GM18868 (cell line): ENCODE results near the gene ADAP1.
"Not testable (repeated sequence)": the region's sequence is repeated elsewhere in the genome, so short reads cannot be mapped to it uniquely, and the experiment has no call there.

Experiments
- ATAC-seq: cut with Tn5 transposase; IDR thresholded peaks from one replicate; pipeline ENCODE4 v1.9.1; 2021; ENCODE audit warnings: mild to moderate bottlenecking, moderate library complexity; ENCODE audit not compliant: unreplicated experiment

Gene ADAP1

DNA sequence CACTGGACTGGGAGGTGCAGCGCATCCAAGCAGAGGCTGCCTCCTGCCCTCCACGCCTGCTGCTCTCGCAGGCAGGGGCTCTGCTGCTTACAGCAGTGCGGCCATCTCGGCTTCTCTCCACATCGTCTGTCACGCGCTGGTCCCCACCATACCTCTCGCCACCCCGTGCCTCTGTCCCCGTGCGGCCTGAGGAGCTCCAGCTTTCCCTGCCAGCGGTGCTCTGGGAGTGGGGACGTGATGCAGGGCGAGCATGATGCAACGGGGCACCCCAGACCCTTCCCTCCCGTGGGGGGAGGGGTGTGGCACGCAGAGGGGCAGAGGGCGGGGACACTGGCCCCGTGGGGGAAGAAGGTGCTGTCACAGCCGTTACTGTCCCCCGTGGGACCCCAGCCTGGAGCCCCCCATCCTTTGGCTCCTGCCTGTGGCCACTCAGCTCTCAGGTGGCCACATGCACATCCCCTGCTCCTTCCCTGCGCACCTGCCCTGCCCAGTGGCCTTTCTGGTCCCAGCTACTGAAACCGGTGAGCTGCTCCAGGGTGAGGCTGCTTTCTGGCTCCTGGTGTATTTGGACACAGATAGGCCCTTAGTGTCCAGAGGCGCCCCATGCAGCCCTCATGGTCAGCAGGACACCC, 69.1 kb downstream of the ADAP1 start:
- ATAC-seq, result no peak

DNA sequence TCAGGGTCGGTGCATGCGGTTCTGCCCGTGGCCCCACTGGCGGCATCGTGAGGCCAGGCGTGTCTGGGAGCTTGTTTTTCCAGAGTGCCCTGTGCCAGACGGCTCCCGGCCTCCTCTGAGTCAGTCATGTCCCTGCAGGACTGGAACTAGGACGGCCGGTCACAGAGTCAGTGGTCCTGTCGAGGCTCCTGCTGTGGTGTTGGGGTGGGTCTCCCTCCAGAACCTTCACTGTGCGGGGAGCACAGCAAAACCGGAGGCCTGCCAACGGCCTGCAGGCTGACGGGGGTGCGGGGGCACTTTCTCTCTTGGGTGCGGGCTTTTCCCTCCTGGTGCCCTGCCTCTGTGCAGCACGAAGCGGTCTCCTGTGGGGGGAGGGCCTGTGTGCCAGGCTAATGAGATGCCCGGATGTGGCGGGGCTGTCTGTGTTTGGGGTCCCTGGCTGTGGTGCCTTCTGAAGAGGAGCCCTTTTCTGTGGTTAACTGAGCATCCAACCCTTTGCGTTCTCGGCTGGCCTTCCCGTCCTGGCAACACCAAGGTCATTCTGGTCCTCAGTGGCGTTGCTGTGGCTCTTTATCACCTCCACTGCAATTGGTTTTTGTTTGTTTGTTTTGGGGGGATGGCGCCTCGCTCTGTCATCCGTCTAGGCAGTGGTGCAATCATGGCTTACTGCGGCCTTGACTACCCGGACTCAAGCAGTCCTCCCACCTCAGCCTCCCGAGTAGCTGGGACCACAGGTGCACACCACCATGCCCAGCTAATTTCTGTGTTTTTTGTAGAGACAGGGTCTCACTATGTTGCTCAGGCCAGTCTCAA, 70.1 kb downstream of the ADAP1 start:
- no peak for ATAC-seq

DNA sequence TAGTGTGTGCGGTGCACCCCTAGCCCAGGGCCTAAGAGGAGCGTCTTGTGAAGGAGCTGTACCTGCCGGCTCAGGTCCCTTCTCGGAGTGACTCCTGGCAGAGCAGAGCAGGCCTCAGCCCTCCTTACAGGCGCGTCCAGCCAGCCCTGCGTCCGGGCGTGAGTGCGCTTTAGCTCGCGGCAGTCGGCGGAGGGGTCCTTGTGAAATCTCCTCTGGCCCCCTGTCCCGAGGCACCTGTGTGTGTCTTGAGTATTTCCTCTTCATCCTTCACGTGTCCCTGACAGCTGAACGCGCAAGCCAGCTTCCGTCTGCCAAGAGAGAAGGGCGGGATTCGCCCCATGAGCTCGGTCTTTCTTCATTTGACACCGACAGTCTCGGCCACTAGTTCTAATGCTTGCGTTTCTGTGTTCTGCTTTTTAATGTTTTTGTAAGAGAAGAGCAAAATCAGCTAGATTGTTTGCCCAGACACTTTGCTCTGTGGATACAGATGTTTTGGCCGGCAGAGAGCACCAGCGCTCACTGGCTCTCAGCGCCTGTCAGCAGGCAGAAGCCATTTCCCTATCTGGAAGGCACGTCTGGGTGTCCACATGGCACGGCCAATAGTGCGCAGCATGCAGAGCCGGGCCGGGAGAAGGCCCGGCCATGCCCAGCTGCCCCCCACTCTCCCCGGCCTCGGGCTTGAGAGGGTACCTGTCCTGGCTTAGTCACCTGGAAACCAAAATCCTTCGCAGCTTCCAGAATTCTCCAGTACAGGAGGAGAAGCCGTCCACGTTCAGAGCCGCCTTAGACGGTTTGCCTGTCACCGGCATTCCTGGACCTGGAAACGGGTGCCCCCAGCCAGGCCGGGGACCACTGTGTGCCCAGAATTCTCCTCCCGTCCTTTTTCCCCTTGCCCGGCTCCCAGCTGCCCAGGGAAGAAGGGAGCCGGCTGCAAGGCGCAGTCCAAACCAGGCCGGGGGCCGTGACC, 71.1 kb downstream of the ADAP1 start:
- ATAC-seq, result no peak

DNA sequence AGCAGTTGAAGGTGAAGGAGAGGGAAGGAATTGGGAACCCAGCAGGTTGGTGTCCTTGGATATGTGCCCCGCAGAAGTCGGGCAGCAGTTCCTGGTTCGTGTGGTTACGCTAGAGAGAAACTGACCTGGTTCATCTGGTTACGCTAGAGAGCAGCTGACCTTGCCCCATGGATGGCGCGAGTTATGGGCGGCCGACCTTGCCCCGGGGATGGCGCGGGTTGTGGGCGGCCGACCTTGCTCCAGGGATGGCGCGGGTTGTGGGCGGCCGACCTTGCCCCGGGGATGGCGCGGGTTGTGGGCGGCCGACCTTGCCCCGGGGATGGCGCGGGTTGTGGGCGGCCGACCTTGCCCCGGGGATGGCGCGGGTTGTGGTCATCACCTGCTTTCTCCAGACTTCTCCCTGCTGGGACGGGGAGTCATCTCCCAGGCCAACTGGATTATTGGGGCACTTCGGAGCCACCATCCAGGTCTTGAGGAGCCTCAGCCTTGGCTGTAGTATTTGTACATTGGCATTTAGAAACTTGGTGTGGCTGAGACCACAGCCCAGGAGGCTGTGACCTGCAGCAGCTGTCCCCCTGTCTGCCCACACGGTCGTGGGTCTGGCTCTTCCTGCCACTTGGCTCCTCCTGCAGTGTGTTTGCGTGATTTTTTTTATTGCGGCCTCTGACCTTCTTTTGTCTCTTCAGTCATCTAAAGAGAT, 72.0 kb downstream of the ADAP1 start:
- no peak for ATAC-seq

DNA sequence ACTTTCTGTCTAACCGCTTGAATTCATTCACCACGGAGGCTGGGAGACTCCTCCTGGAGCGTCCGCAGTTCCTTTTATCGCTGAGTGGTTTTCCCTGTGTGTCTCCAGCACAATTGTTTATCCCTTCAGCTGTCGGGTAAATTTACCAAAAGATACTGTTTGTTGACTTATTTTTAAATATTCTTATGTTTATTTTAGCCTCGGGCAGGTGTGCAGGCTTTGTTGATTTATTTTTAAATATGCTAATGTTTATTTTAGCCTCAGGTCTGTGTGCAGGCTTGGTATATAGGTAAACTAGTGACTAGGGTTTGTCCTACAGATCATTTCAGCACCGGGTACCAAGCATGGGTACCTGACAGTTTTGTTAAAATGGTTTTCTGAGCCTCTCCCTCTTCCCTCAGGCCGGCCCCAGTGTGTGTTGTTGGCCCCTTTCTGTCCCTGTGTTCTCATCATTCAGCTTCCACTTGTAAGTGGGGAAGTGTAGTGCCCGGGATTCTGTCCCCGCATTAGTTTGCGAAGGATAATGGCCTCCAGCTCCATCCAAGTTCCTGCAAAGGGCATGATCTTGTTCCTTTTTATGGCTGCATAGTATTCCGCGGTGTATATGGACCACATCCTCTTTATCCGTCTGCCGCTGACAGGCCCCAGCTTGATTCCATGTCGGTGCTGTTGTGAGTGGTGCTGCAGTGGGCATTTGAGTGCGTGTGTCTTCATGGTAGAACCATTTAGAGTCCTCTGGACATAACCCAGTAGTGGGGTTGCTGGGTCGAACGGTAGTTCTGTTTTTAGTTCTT, 72.8 kb downstream of the ADAP1 start:
- ATAC-seq, result no peak

DNA sequence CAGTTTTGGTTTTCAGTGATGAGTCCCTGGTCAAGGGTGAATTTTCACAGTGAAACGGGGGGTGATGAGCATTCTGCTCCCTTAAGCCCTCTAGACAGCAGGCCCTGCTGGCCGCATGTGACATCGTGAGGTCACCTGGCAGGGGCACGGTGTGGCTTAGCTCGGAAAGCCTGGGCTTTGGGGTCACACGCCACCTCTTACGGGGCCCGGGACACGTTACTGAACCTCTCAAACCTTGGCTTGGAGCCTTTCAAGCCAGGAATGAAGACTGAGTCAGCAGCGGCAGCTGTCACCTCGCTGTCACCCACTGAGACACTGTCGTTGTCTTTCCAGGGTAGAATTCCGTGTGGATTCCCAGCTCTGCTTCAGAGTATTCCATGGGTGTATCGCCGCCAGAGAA, 74.0 kb downstream of the ADAP1 start:
- ATAC-seq, result no peak

DNA sequence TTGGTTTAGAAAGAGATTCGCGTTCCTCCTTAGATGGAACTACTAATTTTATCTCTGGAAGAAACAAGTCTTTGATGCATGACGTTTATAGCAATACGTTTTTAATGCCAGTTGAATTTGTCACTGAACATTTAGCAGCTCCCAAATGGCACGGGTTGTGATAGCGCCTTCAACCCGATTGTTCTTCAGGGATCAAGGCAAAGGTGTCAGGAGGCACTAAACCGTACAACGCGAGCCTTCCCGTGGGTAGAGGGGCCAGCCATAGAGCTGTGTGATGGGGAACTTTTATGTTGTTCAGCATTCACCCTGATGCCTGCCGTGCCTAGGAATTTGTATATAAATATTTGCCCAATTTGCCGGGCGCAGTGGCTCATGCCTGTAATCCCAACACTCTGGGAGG, 74.8 kb downstream of the ADAP1 start:
- ATAC-seq, result no peak

DNA sequence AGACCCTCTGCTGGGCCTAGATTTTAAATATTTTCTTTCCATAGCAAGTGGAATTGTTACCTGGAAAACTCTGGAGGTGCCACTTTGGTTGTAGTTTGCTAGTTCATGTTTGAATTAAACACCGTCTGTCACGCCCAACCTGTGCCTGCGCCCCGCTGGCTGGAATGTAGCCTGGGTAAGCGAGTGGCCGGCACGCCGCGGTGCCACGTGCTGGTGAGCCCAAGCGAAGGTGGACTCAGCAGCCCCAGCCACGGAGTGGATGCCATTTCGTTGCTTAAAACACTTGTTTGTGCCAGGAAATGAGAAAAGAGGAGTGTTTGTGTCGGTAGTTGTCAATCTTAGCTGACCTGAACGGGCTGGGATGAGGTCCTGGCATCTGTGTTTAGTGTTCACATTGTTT, 75.4 kb downstream of the ADAP1 start:
- ATAC-seq, result no peak

DNA sequence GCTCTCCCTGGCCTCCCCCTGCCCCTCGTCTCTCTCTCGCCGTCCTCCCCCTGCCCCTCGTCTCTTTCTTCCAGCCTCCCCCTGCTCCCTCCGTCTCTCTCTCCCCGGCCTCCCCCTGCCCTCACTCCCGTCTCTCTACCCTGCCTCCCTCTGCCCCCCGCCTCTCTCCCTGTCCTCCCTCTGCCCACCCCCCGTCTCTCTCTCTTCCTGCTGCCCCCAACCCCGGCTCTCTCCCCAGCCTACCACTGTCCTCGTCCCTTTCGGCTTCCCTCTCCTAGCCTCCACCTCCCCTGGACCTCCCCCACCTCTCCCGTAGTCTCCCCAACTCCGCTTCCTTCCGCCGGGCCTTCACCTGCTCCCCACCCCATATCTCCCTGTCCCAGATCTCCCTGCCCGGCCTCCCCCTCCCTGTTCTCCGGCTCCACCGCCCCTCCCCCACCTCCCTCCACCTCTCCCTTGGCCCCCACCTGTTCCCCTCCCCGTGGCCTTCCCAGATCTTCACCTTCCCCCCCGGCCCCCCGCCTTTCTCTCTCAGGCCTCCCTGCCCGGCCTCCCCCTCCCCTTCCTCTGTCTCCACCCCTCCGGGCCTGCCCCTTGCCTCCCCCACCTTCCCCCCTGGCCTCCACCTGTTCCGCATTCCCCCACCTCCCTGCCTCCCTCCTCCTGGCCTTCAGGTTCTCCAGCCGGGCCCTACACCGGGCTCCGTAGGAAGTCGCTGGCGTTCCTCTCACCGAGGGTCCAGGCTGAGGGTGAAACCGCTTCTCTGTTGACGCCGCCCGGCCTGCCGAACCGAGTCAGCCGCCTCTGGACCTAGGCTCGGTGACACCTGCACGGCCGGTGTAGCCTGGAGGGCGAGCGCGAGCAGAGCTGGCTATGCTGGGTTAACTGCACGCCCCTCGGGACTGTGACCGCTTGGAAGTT, 76.9 kb downstream of the ADAP1 start:
- ATAC-seq, result no peak

DNA sequence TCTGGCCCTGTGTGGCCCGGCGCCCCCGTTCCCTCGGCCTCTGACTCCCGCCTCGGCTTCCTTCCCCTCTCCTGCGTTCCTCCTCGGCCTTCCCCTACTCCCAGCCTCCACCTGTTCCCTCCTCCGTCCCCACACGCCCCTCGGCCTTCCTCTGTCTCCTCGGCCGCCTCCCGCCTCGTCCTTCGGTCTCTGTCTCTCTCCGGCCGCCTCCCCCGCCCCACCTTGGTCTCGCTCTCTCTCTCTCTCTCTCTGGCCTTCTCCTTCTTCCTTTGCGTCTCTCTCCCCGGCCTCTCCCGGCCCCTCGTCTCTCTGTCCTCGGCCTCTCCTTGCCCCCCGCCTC, 77.5 kb downstream of the ADAP1 start:
- ATAC-seq, result peak; percentile 22

DNA sequence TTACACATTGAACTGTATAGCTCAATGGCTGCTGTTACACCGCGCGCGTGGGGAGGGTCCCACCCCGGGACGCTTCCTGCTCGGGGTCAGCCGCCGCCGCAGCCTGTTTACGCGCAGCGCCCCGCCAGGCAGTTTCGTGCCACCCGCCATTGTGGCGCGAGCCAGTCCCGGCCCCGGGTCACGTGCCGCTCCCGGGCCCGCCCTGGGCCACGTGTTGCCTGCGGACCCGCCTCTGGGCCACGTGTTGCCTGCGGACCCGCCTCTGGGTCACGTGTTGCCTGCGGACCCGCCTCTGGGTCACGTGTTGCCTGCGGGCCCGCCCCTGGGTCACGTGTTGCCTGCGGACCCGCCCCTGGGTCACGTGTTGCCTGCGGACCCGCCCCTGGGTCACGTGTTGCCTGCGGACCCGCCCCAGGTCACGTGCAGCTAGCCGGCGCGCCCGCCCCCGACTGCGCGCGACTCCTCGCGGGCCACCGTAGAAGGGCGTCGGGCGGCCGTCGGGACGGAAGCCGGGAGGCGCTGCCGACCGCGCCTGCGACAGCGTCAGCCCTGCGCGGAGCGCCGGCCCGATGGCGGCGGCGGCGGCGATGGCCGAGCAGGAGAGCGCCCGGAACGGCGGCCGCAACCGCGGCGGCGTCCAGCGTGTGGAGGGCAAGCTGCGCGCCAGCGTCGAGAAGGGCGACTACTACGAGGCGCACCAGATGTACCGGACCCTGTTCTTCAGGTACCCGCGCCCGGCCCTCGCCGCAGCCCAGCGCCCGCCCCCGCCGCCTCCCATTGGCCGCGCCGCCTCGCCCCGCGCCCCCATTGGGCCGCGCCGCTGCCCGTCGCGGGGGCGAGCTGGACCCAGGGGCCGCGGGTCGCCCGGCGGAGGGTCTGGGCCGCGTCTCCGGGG, 78.2 kb downstream of the ADAP1 start, which contains the start of gene GET4:
Gene GET4, plus strand, starts transcription at position 478 of the 895 bp plus-strand sequence. Its CDS starts 92 bp downstream, at position 570.
- peak; percentile 72 for ATAC-seq

DNA sequence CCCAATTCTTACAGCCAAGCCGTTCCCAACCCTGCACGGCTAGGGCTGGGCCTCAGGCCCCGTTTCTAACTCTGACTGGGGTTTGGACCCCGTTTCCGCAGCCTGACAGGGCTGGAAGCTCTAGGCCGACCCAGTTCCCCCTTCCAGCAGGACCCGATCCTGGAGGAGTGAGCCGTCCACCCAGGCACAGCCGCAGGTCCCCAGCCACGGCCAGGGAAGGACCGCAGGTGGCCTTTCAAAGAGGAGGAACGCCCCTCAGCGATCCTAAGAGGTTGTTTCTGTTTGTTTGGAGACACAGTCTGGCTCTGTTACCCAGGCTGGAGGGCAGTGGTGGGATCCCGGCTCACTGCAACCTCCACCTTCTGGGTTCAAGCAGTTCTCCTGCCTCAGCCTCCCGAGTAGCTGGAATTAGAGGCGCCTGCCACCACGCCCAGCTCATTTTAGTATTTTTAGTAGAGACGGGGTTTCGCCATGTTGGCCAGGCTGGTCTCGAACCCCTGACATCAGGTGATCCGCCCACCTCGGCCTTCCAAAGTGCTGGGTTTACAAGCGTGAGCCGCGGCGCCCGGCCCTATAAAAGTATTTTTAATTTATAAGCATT, 78.9 kb downstream of the ADAP1 start:
- ATAC-seq, result no peak

DNA sequence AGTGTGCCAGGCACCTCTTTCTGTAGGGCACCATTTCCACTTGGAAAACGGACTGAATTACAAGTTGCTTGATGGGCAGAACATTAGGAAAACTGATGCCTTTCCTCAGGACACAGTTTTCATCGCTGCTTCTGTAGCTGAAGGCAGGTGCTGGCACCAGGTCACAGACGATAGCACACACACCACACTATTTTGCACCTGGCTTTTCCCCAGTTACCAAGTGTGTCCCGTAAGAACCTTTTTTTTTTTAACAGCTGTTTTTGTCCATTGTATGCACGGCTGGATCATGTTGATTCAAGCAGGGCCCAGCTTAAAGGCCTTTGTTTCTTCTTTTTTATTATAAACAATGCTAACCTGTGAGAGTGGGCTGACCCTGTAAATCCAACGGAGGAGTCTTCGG, 79.4 kb downstream of the ADAP1 start:
- ATAC-seq, result no peak

DNA sequence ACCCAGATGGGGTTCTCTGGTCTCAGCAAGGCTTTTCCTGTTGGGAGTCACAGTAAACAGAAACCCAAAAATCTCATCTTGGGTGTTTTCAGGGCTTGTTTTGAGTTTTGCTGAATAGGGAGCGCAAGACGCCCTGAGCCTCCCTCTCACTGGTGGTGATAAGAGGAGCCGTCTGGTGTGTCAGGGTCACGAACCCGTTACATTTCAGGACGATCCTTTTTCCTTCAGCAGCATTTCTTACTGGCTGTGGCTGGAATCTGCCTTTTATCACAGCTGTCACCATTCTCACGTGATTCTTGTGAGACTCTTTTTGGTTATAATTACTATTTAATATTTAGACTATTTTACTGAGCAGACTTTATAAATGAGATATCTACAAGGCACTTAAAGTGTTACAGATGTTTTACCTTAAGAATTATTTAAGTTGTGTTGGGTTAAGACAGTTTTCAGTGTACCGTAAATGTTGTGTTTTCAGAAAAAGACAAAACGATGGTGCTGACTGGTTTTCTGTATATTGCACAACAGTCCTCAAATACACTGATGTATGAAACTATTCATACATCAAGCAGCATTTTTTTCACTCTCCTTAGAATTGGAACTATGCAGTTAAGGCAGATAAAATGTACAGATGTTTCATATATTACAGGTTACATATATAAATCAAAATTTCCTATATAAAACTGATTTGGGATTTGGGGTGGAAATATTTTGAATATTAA, 80.3 kb downstream of the ADAP1 start:
- no peak for ATAC-seq

DNA sequence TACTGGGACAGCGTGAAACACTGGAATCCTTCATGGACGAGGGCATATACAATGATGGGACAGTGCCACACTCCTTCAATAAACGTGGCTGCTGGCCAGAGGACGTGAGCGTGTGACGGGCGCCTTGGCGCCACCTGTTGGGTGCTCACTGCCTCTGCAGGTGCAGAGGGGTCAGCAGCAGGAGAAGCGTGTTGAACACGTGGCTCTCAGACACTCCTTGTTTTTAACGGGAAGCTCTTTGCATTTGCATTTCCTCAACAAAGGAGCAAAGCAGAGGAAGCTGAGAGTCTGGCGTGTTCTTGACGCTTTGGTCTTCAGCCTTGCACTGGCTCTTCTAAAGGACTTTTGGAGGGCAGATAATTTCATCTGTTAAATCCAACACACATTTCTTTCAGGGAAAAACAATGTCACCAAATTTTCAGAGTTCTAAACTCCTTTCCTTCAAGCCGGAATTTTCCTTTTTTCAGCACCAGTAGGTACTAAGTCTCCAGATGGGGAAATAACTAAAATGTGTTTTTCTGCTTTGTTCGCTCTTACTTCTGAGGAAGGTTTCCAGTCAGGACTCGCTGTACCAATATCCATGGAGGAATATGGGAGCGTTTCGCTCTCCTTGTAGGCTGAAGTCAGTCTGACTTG, 81.0 kb downstream of the ADAP1 start:
- ATAC-seq, result no peak

DNA sequence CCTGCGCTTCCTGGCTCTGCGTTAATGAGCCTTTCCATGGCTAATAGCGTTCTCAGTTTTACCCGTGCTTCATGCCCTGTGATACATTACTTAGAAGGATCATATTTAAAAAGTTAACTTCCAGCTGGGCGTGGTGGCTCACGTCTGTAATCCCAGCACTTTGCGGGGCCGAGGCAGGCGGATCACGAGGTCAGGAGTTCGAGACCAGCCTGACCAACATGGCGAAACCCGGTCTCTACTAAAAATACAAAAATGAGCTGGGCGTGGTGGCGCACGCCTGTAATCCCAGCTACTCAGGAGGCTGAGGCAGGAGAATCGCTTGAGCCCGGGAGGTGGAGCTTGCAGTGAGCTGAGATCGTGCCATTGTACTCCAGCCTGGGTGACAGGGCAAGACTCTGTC, 81.8 kb downstream of the ADAP1 start:
- not testable (repeated sequence) for ATAC-seq
